Activated CD4-positive, CD25-positive, alpha-beta regulatory T cell treated with anti-CD3 and anti-CD28 coated beads, Interleukin-2, amount 50 U/mL, for 16 hours (primary cell): ENCODE data around the gene NCBP1.

Source experiments
- DNase-seq: peaks from one replicate; pipeline ENCODE4 v3.0.0-alpha.2; 2020; ENCODE audit warnings: low read depth, low spot score

Gene NCBP1

GRCh38 chr9:97714435-97714834, 80.8 kb downstream of the NCBP1 start:
- no peak for DNase-seq

- DNase-seq, result no peak
Observed at GRCh38 chr9:97717866-97718265, 84.2 kb downstream of the NCBP1 start.

GRCh38 chr9:97721396-97721795, 87.8 kb downstream of the NCBP1 start:
- DNase-seq, result no peak

- DNase-seq, result no peak
Observed at GRCh38 chr9:97722331-97722730, 88.7 kb downstream of the NCBP1 start.
